ENCODE data around the gene ATP1A1. TPM values are rescaled to one million over a fixed set of nuclear protein-coding genes. Genes with fewer than 3 reads are reported as not detected.

Gene ATP1A1
- total RNA-seq, 1 experiment from 2014 or later, result 239 TPM

DNA sequence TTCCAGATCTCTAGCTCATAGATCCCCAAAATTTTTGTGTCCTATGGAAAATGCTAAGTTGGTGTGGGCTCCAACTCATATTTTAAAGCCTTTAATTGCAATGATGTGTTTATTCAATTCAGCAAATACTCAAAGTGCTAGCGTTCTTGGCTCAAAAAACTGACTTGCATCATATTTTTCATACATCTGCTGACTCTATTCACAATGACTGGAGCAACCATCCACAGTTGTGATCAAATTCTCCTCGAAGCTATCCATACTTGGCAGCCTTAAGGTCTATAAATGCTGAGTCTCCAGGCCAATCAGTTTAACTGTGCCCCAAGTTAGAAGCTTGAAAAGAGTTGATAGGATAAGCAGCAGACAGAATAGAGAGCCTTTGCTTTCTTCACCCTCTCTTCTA is 2.9 kb upstream of the ATP1A1 start:
- Histone ChIP-seq H4K8ac (replicated peaks; ENCODE audit: insufficient read length, low read depth, low read length) (no peak overlapping the region), H3K9ac (ENCODE audit: extremely low read depth, insufficient read length, low read length) (no peak overlapping the region), H2BK120ac (ENCODE audit: low read depth, low read length, poor library complexity, severe bottlenecking) (no peak overlapping the region), H3K9me3 (ENCODE audit: control insufficient read depth, low read depth, low read length) (no peaks in the 10 kb centered on the region), H2BK12ac (ENCODE audit: insufficient read length, low read depth, low read length) (no peak overlapping the region), H4K91ac (ENCODE audit: insufficient read length, low read depth, low read length) (no peak overlapping the region), H3K14ac (ENCODE audit: insufficient read depth, low read length) (no peak overlapping the region), H2BK15ac (ENCODE audit: low read depth, low read length) (no peak overlapping the region), H4K5ac (ENCODE audit: insufficient read length, low read depth, low read length) (no peak overlapping the region), H2AK5ac (ENCODE audit: insufficient read length, low read length) (no peak overlapping the region), H2BK5ac (ENCODE audit: insufficient read length, low read length) (no peak overlapping the region), H4K20me1 (ENCODE audit: control insufficient read depth, insufficient read depth, insufficient read length) (no peaks in the 10 kb centered on the region), H3K4ac (ENCODE audit: low read depth, low read length) (no peak overlapping the region), H3K79me1 (ENCODE audit: insufficient read depth, low read depth, low read length, poor library complexity, severe bottlenecking) (no peaks in the 10 kb centered on the region), H3K18ac (ENCODE audit: insufficient read length, low read depth, low read length) (no peak overlapping the region), H3T11ph (ENCODE audit: low read length) (no peak overlapping the region), H3K4me1 (ENCODE audit: insufficient read depth, low read length) (peaks cover 2% of the 10 kb centered on the region; the same call in 1 of the 2 replicates), H2BK20ac (ENCODE audit: low read depth, low read length, poor library complexity, severe bottlenecking) (no peak overlapping the region), H3K23me2 (ENCODE audit: insufficient read length, low read depth, low read length, poor library complexity, severe bottlenecking) (peaks cover 17% of the 10 kb centered on the region), H3K27ac (ENCODE audit: insufficient read length, low read depth, low read length) (no peak overlapping the region), H2AFZ (ENCODE audit: low read length) (no peak overlapping the region), H3K27me3 (ENCODE audit: insufficient read depth, low read length) (no peaks in the 10 kb centered on the region), H3K79me2 (ENCODE audit: insufficient read depth, low read length) (peaks cover 12% of the 10 kb centered on the region; the same call in 1 of the 2 replicates), H3K23ac (ENCODE audit: insufficient read length, low read depth, low read length) (no peak overlapping the region), H3K4me2 (ENCODE audit: insufficient read depth, insufficient read length, low read length) (no peak overlapping the region), H3K56ac (ENCODE audit: insufficient read length, low read depth, low read length) (no peak overlapping the region)
- Mint-ChIP-seq H3K27me3 (ENCODE audit: low read depth) (peaks cover 23% of the 10 kb centered on the region), H3K36me3 (ENCODE audit: insufficient read depth in 1 of 3, low read depth in 3 of 3) (peaks cover 0 to 4% (median 0%) of the 10 kb centered on the region in 3 experiments; a peak in 1 of 7 replicates), H3K9me3 (no peaks in the 10 kb centered on the region; a peak in 1 of 5 replicates), H3K4me3 (no peak overlapping the region), H3K27ac (no peak overlapping the region), H3K4me1 (peaks cover 21 to 26% of the 10 kb centered on the region in 2 experiments)
- no CpG with 5 or more reads among the region's 2 CpGs for WGBS (ENCODE audit: extremely low coverage, insufficient read length, low lambda C conversion rate)
- no peak for DNase-seq
- TF ChIP-seq CTCF (conservative IDR thresholded peaks at IDR 0.05), result no peak

Measured in H9 (cell line).